Measurements from ENCODE around the gene GBA3. TPM values are rescaled to one million over a fixed set of nuclear protein-coding genes. Genes with fewer than 3 reads are reported as not detected.

GBA3 gene
- 1 to 10 TPM in 2 of 8 experiments, under 1 TPM in 2, not detected in 4; 0.24 to 2.5 (median 0.85) TPM for total RNA-seq

DNA sequence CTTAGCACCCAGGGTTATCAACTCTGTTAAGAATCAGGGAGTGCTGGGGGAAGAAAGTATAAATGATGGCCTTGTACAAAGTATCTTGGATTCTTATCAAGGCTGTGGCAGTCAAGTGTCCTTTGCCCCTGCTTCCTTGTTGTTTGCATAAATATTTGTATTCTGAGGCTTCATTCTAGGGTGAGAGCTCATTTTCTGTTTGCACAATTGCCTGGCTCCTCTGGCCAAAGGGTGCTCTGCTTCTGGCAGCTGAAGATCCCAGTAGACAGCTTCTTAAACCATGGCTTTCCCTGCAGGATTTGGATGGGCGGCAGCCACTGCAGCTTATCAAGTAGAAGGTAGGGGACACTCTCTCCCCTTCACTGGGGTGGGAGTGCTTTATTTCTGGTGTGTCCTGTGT, at the start of gene GBA3:
TSS of gene GBA3 (plus strand) at position 202 of the 400 bp plus-strand sequence.
- 60 to 86% (median 83%) methylated on average over 1 of the region's 1 CpG; no CpG with 5 or more reads in 7 of the 10 experiments for WGBS, 10 experiments
- no peak for ATAC-seq (replicated peaks in 6 of 8)
- Histone ChIP-seq H3K4me1 (replicated peaks in 1 of 2) (no peaks in the 10 kb centered on the region), H3K27ac (no peak within 1 kb of the TSS), H3K4me3 (no peak within 1 kb of the TSS)
- in situ Hi-C loops (cut with MboI; ENCODE audit: low pct_unique_long_range_greater_than_20kb in 2 of 9, low sequenced_read_pairs in 9 of 9, unreplicated experiment in 9 of 9), result loop anchor here (10.0 to 25.0 kb wide), 3 partner anchors 268 to 905 kb away; no protein-coding TSS in a partner anchor

DNA sequence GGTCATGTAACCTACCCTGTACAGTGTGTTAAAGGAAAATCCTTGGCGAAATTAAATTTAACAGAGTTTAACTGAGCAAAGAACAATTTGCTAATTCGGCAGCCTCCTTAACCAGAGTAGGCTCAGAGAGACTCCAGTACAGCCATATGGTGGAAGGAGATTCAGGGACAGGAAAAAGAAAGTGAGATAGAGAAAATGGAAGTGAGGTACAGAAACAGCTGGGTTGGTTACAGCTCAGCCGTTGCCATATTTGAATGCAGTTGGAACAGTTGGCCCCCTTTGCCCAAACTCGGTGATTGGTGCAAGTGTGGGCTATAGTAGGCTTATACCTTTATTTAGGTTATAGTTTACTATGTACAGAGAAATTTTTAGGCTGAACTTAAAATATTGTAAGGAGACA, 48.8 kb upstream of the GBA3 start:
- no peak overlapping the region for H3K27ac ChIP-seq
- no peak for ATAC-seq (replicated peaks in 6 of 8)
- no peaks in the 10 kb centered on the region for H3K4me1 ChIP-seq (replicated peaks in 1 of 2)
- in situ Hi-C loops (cut with MboI; ENCODE audit: low pct_unique_long_range_greater_than_20kb in 2 of 9, low sequenced_read_pairs in 9 of 9, unreplicated experiment in 9 of 9), result no loop called here
- WGBS, 10 experiments, result 50 to 100% (median 86%) methylated on average over 1 to 4 of the region's 4 CpGs
- H3K4me3 ChIP-seq, result no peak overlapping the region

DNA sequence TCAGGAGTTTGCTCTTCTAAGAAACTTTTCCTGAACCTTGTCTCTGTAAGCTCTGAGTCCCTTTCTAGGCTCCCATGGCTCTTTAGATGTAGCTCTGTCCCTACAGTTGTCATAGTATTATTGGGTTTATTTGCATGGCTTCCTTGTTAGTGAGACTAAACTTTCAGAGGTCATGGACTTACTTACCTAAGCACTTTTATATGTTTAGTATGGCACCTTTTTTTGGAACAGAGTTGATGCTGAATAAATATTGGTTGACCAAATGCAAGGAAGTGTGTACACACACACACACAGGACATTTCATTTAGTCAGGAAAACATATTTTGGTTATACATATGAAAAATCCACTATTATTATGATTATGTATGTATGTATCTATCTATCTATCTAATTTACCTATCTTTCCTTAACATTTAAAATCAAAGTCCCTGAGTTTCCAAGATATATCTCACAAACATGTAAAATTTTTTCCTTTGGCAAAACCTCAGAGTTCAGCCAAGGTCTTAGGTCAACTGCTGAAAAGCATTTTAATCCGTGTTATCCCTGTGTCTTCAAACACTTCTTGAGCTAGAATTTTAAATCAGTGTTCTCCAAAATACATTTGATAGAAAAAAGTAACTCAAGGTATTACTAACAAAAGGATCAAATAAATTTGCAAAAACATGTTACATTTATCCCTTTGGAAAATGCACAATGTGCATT, 47.1 kb upstream of the GBA3 start:
- Histone ChIP-seq H3K4me3 (no peak overlapping the region), H3K27ac (no peak overlapping the region), H3K4me1 (replicated peaks in 1 of 2) (no peaks in the 10 kb centered on the region)
- no peak for ATAC-seq (replicated peaks in 6 of 8)
- in situ Hi-C loops (cut with MboI; ENCODE audit: low pct_unique_long_range_greater_than_20kb in 2 of 9, low sequenced_read_pairs in 9 of 9, unreplicated experiment in 9 of 9), result no loop called here
- WGBS, 10 experiments, result 9 to 100% (median 76%) methylated on average over 1 of the region's 1 CpG

DNA sequence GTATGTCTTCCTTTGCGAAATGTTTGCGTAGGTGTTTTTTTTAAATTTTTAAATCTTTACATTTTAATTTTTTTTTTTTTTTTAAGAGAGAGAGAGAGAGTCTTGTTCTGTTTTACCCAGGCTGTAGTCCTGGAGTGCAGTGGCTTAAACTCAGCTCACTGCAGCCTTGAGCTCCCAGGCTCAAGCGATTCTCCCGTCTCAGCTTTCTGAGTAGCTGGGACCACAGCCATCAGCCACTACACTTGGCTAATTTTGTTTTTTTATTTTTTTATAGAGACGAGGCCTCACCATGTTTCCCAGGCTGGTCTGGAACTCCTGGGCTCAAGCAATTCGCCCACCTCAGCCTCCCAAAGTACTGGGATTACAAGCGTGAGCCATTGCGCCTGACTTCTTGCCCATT, 43.7 kb upstream of the GBA3 start:
- no peak overlapping the region for H3K27ac ChIP-seq
- H3K4me3 ChIP-seq, result no peak overlapping the region
- 48 to 100% (median 82%) methylated on average over 2 to 8 of the region's 8 CpGs; no CpG with 5 or more reads in 1 of the 10 experiments for WGBS, 10 experiments
- no peaks in the 10 kb centered on the region for H3K4me1 ChIP-seq (replicated peaks in 1 of 2)
- ATAC-seq (replicated peaks in 6 of 8), result no peak
- in situ Hi-C loops (cut with MboI; ENCODE audit: low pct_unique_long_range_greater_than_20kb in 2 of 9, low sequenced_read_pairs in 9 of 9, unreplicated experiment in 9 of 9), result no loop called here

DNA sequence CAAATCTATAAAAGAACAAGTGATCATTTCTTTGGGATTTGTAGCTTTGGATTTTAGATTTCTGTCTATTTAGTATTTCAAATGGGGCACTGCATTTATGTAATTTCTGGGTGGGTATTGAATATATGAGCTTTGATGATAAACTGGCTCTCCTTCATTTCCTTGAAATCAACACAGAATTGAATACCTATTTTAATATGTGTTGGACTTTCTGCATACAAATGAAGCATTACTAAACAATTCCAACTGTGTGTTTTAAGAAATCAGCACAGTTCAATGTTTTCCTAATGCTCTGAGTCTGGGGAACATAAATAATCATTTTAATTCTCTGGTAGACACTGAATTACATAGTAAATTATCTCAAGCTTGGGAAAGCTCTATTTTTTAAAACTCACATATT, 42.0 kb upstream of the GBA3 start:
- H3K4me1 ChIP-seq (replicated peaks in 1 of 2), result no peaks in the 10 kb centered on the region
- in situ Hi-C loops (cut with MboI; ENCODE audit: low pct_unique_long_range_greater_than_20kb in 2 of 9, low sequenced_read_pairs in 9 of 9, unreplicated experiment in 9 of 9), result no loop called here
- H3K27ac ChIP-seq, result no peak overlapping the region
- ATAC-seq (replicated peaks in 6 of 8), result peak in 3 of 8 experiments; percentile 67 to 76 (median 71)
- H3K4me3 ChIP-seq, result no peak overlapping the region

DNA sequence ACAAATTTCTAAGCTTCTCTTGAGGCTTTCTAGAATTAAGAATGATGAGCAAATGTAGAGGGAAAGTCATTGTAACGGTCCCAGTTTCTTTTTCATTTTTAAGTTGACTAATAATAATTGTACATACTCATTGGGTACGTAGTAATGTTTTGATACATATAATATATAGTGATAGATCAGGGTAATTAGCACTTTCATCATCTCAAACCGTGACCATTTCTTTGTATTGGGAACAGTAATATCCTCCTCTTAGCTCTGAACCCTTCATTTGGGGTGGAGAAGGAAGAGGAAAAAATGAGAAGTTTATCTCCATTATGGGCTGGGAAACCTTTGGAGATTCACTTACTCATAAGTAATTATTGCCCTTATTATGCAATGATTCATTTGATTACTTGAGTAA, 39.0 kb upstream of the GBA3 start:
- 14 to 100% (median 69%) methylated on average over 1 to 3 of the region's 3 CpGs for WGBS, 10 experiments
- H3K4me3 ChIP-seq, result no peak overlapping the region
- H3K4me1 ChIP-seq (replicated peaks in 1 of 2), result no peaks in the 10 kb centered on the region
- in situ Hi-C loops (cut with MboI; ENCODE audit: low pct_unique_long_range_greater_than_20kb in 2 of 9, low sequenced_read_pairs in 9 of 9, unreplicated experiment in 9 of 9), result no loop called here
- no peak overlapping the region for H3K27ac ChIP-seq
- ATAC-seq (replicated peaks in 6 of 8), result no peak

DNA sequence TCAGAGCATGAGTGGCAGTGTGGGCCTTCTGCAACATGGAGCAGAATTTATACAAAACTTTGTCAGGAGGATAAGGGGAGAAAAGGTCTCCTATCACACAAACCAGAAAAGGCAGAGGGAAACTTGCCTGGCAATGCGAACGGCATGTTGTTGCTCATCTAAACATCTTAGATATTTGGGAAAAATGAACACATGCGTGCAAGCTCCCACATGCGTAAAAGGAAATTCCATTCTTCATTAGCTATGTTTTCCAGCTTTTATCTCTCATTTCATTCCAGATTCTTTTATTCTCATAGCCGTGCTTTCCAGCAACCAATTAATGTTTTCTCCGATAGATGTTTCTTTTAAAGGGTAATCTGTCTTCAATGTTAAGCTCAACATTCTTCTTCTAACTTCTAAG, 31.3 kb upstream of the GBA3 start:
- ATAC-seq (replicated peaks in 6 of 8), result no peak
- H3K4me3 ChIP-seq, result no peak overlapping the region
- in situ Hi-C loops (cut with MboI; ENCODE audit: low pct_unique_long_range_greater_than_20kb in 2 of 9, low sequenced_read_pairs in 9 of 9, unreplicated experiment in 9 of 9), result no loop called here
- no peak overlapping the region for H3K27ac ChIP-seq
- no peaks in the 10 kb centered on the region for H3K4me1 ChIP-seq (replicated peaks in 1 of 2)
- WGBS, 10 experiments, result 16 to 100% (median 73%) methylated on average over 1 to 6 of the region's 6 CpGs

DNA sequence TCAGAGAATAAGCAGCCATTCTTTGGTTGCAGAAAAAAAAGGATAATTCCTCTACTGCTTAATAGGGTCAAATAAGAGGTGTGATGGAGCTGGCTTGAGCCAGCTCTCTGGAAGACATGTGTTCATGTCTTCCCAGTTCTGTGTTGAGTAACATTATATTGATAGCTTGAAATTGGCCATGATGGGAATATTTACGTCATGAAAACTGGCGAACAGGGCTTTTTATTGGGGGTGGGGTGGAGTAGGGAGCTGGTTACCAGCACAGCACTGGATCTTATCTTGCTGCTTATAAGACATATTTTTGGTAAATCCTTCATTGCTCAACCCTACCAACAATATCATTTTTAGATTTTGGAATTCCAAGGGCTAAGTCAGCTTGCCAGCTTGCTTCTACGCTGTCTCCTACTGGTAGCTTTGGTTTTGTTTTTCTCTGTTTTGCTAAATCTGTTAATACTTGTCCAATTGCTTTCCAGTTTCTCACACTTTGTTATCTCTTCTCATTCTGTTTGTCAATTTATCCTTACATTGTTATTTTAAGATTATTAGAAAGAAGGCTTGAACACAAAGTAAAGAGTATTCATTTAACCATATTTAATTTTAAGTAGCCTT, 25.3 kb upstream of the GBA3 start:
- Histone ChIP-seq H3K4me3 (no peak overlapping the region), H3K4me1 (replicated peaks in 1 of 2) (no peaks in the 10 kb centered on the region), H3K27ac (no peak overlapping the region)
- ATAC-seq (replicated peaks in 6 of 8), result peak in 1 of 8 experiments; percentile 56
- in situ Hi-C loops (cut with MboI; ENCODE audit: low pct_unique_long_range_greater_than_20kb in 2 of 9, low sequenced_read_pairs in 9 of 9, unreplicated experiment in 9 of 9), result no loop called here
- WGBS, 10 experiments, result 31 to 100% (median 88%) methylated on average over 1 to 3 of the region's 3 CpGs

DNA sequence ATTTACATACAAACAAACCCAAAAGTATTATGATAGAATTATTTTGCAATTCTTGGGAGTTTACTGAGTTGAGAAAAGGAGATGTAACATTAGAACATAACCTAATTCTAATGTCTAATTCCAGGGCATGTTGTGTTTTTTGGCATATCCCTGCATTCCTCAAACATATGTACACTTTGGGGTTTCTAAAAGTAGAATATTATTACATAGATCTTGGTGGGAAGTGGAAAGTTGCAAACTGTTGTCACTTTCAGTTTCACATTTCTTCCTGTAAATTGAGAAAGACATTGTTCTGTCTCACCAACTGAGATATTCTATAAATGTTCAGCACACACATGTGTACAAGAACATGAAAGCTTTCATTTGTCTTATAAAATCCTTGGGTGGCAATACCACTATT, 24.4 kb upstream of the GBA3 start:
- in situ Hi-C loops (cut with MboI; ENCODE audit: low pct_unique_long_range_greater_than_20kb in 2 of 9, low sequenced_read_pairs in 9 of 9, unreplicated experiment in 9 of 9), result no loop called here
- Histone ChIP-seq H3K4me3 (no peak overlapping the region), H3K4me1 (replicated peaks in 1 of 2) (no peaks in the 10 kb centered on the region), H3K27ac (no peak overlapping the region)
- ATAC-seq (replicated peaks in 6 of 8), result peak in 2 of 8 experiments; percentile 58 to 64

DNA sequence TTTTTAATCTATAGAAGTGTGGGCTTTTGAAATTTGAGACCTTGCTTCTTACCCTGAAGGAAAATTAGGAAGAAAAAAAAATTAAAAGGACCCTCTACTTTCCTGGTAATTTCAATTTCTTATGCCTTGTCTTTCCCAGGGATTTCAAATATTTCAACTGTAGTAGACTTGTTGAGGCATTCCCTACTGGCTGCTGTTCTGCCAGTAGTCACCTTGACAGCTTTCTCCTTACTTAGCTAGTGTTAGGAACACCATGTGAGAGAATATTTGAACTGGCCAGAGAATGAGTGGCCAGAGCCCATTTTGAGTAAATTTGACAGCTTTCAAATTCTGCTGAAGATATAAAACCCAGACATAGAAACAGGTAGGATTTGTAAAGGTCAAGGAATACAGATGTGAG, 24.0 kb upstream of the GBA3 start:
- Histone ChIP-seq H3K4me1 (replicated peaks in 1 of 2) (no peaks in the 10 kb centered on the region), H3K4me3 (no peak overlapping the region), H3K27ac (no peak overlapping the region)
- no peak for ATAC-seq (replicated peaks in 6 of 8)
- in situ Hi-C loops (cut with MboI; ENCODE audit: low pct_unique_long_range_greater_than_20kb in 2 of 9, low sequenced_read_pairs in 9 of 9, unreplicated experiment in 9 of 9), result no loop called here

DNA sequence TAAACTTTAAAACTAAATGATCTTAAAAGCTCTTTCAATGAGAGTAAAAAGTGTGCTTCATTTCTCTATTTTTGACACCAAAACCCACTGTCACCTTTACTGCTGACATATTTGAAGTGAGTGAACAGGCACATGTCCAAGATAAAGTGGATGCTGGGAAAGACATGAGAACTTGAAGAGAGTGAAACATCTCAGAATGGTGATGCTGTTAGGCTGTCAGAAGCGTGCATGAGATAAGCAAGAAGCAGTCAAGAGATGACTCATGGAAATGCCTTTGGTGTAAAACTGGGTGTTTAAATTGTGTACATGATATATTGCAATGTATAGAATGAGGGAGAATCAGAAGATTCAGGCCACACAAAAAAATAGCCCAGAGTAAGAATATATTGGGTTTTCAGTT, 21.8 kb upstream of the GBA3 start:
- peaks cover 0 to 6% of the 10 kb centered on the region in 2 donors for H3K4me1 ChIP-seq (replicated peaks in 1 of 2)
- no peak overlapping the region for H3K4me3 ChIP-seq
- no peak overlapping the region for H3K27ac ChIP-seq
- in situ Hi-C loops (cut with MboI; ENCODE audit: low pct_unique_long_range_greater_than_20kb in 2 of 9, low sequenced_read_pairs in 9 of 9, unreplicated experiment in 9 of 9), result no loop called here
- peak in 5 of 8 experiments; percentile 17 to 65 (median 29) for ATAC-seq (replicated peaks in 6 of 8)
- 0 to 100% (median 88%) methylated on average over 1 of the region's 1 CpG; no CpG with 5 or more reads in 2 of the 10 experiments for WGBS, 10 experiments

DNA sequence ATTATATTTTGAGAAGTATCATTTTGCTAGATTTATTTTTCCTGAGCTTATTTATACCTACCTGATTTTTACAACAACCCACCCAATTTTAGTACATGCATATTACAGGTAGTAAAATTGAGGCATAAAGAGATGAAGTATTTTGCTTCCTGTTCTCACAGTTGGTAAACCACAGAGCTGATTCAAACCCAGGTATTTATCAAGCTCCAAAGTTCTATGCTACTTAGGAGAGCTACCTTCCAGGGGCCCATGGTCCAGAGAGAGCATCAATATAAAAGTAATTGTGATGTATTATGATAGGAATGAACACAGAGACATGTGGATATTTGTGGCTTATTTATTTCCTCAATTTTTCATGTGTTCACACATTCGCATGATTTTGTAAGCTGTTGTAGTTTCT, 20.2 kb upstream of the GBA3 start:
- in situ Hi-C loops (cut with MboI; ENCODE audit: low pct_unique_long_range_greater_than_20kb in 2 of 9, low sequenced_read_pairs in 9 of 9, unreplicated experiment in 9 of 9), result no loop called here
- H3K4me3 ChIP-seq, result no peak overlapping the region
- WGBS, 10 experiments, result 17 to 100% (median 91%) methylated on average over 1 of the region's 1 CpG; no CpG with 5 or more reads in 1 of the 10 experiments
- no peak for ATAC-seq (replicated peaks in 6 of 8)
- peaks cover 0 to 6% of the 10 kb centered on the region in 2 donors for H3K4me1 ChIP-seq (replicated peaks in 1 of 2)
- H3K27ac ChIP-seq, result no peak overlapping the region

DNA sequence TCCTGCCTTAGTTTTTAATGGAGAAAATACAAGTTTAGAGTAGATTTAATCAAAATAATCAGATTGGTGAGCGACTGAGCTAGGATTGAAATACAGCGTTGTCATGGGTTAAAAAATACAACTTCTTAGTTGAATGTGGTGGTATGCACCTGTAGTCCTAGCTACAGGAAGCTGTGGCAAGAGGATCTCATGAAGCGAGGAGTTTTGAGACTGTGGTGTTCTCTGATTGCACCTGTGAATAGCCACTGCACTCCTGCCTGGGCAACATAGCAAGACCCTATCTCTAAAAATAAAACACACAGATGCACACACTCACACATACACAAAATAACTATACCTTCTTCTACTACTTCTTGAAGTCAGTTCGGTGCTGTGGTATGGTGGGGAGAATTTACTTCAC, 19.8 kb upstream of the GBA3 start:
- 28 to 100% (median 86%) methylated on average over 2 to 4 of the region's 4 CpGs; no CpG with 5 or more reads in 2 of the 10 experiments for WGBS, 10 experiments
- H3K4me1 ChIP-seq (replicated peaks in 1 of 2), result peaks cover 0 to 6% of the 10 kb centered on the region in 2 donors
- no peak overlapping the region for H3K27ac ChIP-seq
- in situ Hi-C loops (cut with MboI; ENCODE audit: low pct_unique_long_range_greater_than_20kb in 2 of 9, low sequenced_read_pairs in 9 of 9, unreplicated experiment in 9 of 9), result no loop called here
- no peak overlapping the region for H3K4me3 ChIP-seq
- ATAC-seq (replicated peaks in 6 of 8), result no peak

DNA sequence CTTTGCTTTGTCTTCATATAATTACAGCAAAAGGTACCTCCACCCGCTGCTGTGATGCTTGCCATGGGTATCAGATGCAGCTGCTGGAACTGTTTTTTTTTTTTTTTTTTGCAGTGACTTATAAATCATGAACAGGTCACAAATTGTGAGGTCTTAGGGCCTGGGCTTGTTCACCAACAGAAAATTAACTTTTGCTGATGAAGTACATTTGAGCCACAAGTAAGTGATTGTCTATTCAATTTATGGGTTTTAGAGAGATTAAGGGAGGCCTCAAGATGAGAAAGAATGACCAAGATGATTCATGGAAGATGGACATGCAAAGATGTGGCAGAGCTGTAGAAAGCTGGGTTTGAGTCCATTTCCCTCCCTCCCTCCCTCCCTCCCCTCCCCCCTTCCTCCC, 18.0 kb upstream of the GBA3 start:
- in situ Hi-C loops (cut with MboI; ENCODE audit: low pct_unique_long_range_greater_than_20kb in 2 of 9, low sequenced_read_pairs in 9 of 9, unreplicated experiment in 9 of 9), result loop anchor here (25.0 kb wide), 2 partner anchors 262 to 887 kb away; no protein-coding TSS in a partner anchor
- H3K4me3 ChIP-seq, result no peak overlapping the region
- ATAC-seq (replicated peaks in 6 of 8), result peak in 5 of 8 experiments; percentile 41 to 79 (median 63)
- H3K4me1 ChIP-seq (replicated peaks in 1 of 2), result peaks cover 0 to 6% of the 10 kb centered on the region in 2 donors
- 63 to 100% (median 85%) methylated on average over 1 of the region's 1 CpG; no CpG with 5 or more reads in 2 of the 10 experiments for WGBS, 10 experiments
- no peak overlapping the region for H3K27ac ChIP-seq
